CD4-positive, CD25-positive, alpha-beta regulatory T cell (primary cell): ENCODE results near the gene PDGFD. TPM values are rescaled to one million over a fixed set of nuclear protein-coding genes. Genes with fewer than 3 reads are reported as not detected.

Experiments used
- ATAC-seq, 2 donors: fragments of 150-1000 bp; cut with Tn5 transposase; one replicate each; pipeline ENCODE4 v1.10.0; 2021; ENCODE audit warnings: low read depth in 2 of 2, moderate number of reproducible peaks in 2 of 2, moderate library complexity in 1 of 2
- DNase-seq, 3 donors: peaks; one replicate each; pipeline versions ENCODE4 v3.0.0 to v3.0.0-alpha.2; 2012 to 2022; ENCODE audit warnings: mixed read lengths in 1 of 3
- H3K27ac ChIP-seq: one replicate; pipeline ENCODE4 v1.7.0; 2013; ENCODE audit warnings: mild to moderate bottlenecking, low read length; ENCODE audit not compliant: insufficient read depth, poor library complexity, severe bottlenecking
- H3K27me3 ChIP-seq: one replicate; pipeline ENCODE4 v1.7.0; 2013; ENCODE audit warnings: low read length; ENCODE audit not compliant: control insufficient read depth, insufficient read depth
- H3K36me3 ChIP-seq: one replicate; pipeline ENCODE4 v1.7.0; 2013; ENCODE audit warnings: mild to moderate bottlenecking, low read length, moderate library complexity; ENCODE audit not compliant: control insufficient read depth, insufficient read depth
- H3K4me1 ChIP-seq: 2 replicates; pipeline ENCODE4 v1.7.0; 2013; ENCODE audit warnings: mild to moderate bottlenecking, low read length; ENCODE audit not compliant: insufficient read depth, control insufficient read depth, poor library complexity, severe bottlenecking
- H3K4me3 ChIP-seq: one replicate; pipeline ENCODE4 v1.7.0; 2013; ENCODE audit warnings: low read depth, mild to moderate bottlenecking, low read length, moderate library complexity
- H3K9me3 ChIP-seq, 2 experiments: 1 replicate in 1 of 2; 2 replicates in 1 of 2; pipeline ENCODE4 v1.7.0; 2013; ENCODE audit warnings: low read length in 2 of 2, mild to moderate bottlenecking in 1 of 2, moderate library complexity in 1 of 2; ENCODE audit not compliant: control insufficient read depth in 2 of 2
- H3K27ac Mint-ChIP-seq, 3 donors: one replicate each; pipeline ENCODE4 v1.8.0; 2020 to 2022; ENCODE audit warnings: mild to moderate bottlenecking in 3 of 3, mixed read lengths in 3 of 3, moderate library complexity in 2 of 3
- H3K27me3 Mint-ChIP-seq: one replicate; pipeline ENCODE4 v1.8.0; 2022; ENCODE audit warnings: mild to moderate bottlenecking, mixed read lengths
- H3K36me3 Mint-ChIP-seq: one replicate; pipeline ENCODE4 v1.8.0; 2020; ENCODE audit warnings: mixed read lengths
- H3K4me1 Mint-ChIP-seq, 4 donors: one replicate each; pipeline ENCODE4 v1.8.0; 2020 to 2022; ENCODE audit warnings: mixed read lengths in 4 of 4, mild to moderate bottlenecking in 1 of 4
- H3K4me3 Mint-ChIP-seq, 4 donors: one replicate each; pipeline ENCODE4 v1.8.0; 2020 to 2022; ENCODE audit warnings: mild to moderate bottlenecking in 4 of 4, mixed read lengths in 4 of 4, moderate library complexity in 3 of 4
- H3K9me3 Mint-ChIP-seq, 7 donors: one replicate each; pipeline ENCODE4 v1.8.0; 2020 to 2022; ENCODE audit warnings: mixed read lengths in 7 of 7, mild to moderate bottlenecking in 3 of 7, moderate library complexity in 2 of 7
- polyA plus RNA-seq, 4 donors: library from polyadenylated mRNA; unstranded; fragments of 300-500 nt; fragmentation: Illumina TruSeq; gene quantifications; one replicate each; pipeline ENCODE4 v1.2.3, GENCODE V29; 2021
- total RNA-seq: library from RNA; stranded (reverse); gene quantifications from one replicate; pipeline ENCODE4 v1.2.3, GENCODE V29; 2022

PDGFD gene
- total and polyA plus RNA-seq, 5 donors from 2014 or later, result 0.05 TPM; not detected in 4

DNA sequence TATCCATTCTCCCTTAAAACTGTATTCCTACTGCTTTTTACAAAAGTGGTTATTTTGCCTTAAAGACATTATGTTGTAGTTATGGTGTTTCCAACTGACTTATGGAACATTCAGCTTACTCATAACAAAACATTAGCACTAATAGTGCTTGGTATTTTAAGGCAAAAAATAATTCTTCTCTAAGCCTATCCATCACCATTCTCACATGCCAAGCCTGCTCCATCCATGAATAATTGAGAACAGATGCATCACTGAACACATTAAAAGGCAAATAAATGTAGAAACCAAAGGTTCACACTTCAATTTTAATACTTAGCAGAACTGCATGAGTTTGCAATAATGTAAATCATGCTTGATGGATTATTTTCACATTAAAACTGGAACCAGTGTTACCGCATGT is 169.9 kb downstream of the PDGFD start:
- no peak overlapping the region for H3K4me3 Mint-ChIP-seq
- Histone ChIP-seq H3K4me3 (no peak overlapping the region), H3K4me1 (no peaks in the 10 kb centered on the region), H3K9me3 (no peaks in the 10 kb centered on the region), H3K27ac (no peak overlapping the region), H3K36me3 (no peaks in the 10 kb centered on the region), H3K27me3 (no peaks in the 10 kb centered on the region)
- peaks cover 0 to 2% (median 0%) of the 10 kb centered on the region in 7 donors for H3K9me3 Mint-ChIP-seq
- ATAC-seq (no peak), DNase-seq (no peak)
- H3K4me1 Mint-ChIP-seq, result no peaks in the 10 kb centered on the region
- peaks cover 4% of the 10 kb centered on the region for H3K27me3 Mint-ChIP-seq
- H3K36me3 Mint-ChIP-seq, result no peaks in the 10 kb centered on the region
- no peak overlapping the region for H3K27ac Mint-ChIP-seq

- H3K36me3 Mint-ChIP-seq, result no peaks in the 10 kb centered on the region
- Histone ChIP-seq H3K27me3 (no peaks in the 10 kb centered on the region), H3K27ac (no peak overlapping the region), H3K4me1 (no peaks in the 10 kb centered on the region), H3K9me3 (no peaks in the 10 kb centered on the region), H3K4me3 (no peak overlapping the region), H3K36me3 (no peaks in the 10 kb centered on the region)
- no peak overlapping the region for H3K4me3 Mint-ChIP-seq
- peaks cover 4% of the 10 kb centered on the region for H3K27me3 Mint-ChIP-seq
- H3K27ac Mint-ChIP-seq, result no peak overlapping the region
- H3K4me1 Mint-ChIP-seq, result no peaks in the 10 kb centered on the region
- peaks cover 0 to 2% (median 0%) of the 10 kb centered on the region in 7 donors for H3K9me3 Mint-ChIP-seq
- ATAC-seq, result no peak
- DNase-seq, result no peak
These were observed 170.4 kb downstream of the PDGFD start for GRCh38 chr11:103993507-103993906.

- peaks cover 0 to 3% (median 0%) of the 10 kb centered on the region in 7 donors for H3K9me3 Mint-ChIP-seq
- no peak overlapping the region for H3K27ac Mint-ChIP-seq
- no peak for DNase-seq
- no peaks in the 10 kb centered on the region for H3K36me3 Mint-ChIP-seq
- no peak overlapping the region for H3K27ac ChIP-seq
- peaks cover 2% of the 10 kb centered on the region for H3K27me3 Mint-ChIP-seq
- H3K27me3 ChIP-seq, result no peaks in the 10 kb centered on the region
- H3K9me3 ChIP-seq, result no peaks in the 10 kb centered on the region
- no peak overlapping the region for H3K4me3 ChIP-seq
- no peaks in the 10 kb centered on the region for H3K36me3 ChIP-seq
- no peaks in the 10 kb centered on the region for H3K4me1 Mint-ChIP-seq
- no peak for ATAC-seq
- no peaks in the 10 kb centered on the region for H3K4me1 ChIP-seq
- H3K4me3 Mint-ChIP-seq, result no peak overlapping the region
These were observed 175.4 kb downstream of the PDGFD start for GRCh38 chr11:103988595-103988969.

- peaks cover 0 to 3% (median 0%) of the 10 kb centered on the region in 7 donors for H3K9me3 Mint-ChIP-seq
- H3K4me3 ChIP-seq, result no peak overlapping the region
- no peaks in the 10 kb centered on the region for H3K36me3 ChIP-seq
- H3K27me3 Mint-ChIP-seq, result no peaks in the 10 kb centered on the region
- H3K4me1 ChIP-seq, result no peaks in the 10 kb centered on the region
- H3K27ac Mint-ChIP-seq, result no peak overlapping the region
- no peaks in the 10 kb centered on the region for H3K36me3 Mint-ChIP-seq
- no peak overlapping the region for H3K4me3 Mint-ChIP-seq
- no peak for DNase-seq
- no peaks in the 10 kb centered on the region for H3K9me3 ChIP-seq
- H3K27me3 ChIP-seq, result no peaks in the 10 kb centered on the region
- H3K27ac ChIP-seq, result no peak overlapping the region
- H3K4me1 Mint-ChIP-seq, result no peaks in the 10 kb centered on the region
- no peak for ATAC-seq
These were observed 176.0 kb downstream of the PDGFD start for GRCh38 chr11:103987629-103988594.

DNA sequence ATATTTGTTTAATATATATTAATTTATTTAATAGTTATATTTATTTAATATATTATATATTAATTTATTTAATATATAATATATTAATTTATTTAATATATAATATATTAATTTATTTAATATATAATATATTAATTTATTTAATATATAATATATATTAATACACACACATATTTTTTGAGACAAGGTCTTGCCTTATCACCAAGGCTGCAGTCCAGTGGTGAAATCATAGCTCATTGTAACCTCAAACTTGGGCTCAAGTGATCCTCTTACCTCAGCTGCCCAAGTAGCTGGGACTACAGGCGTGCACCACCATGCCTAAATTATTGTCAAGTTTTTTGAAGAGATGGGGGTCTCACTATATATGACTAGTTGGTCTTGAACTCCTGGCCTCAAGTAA is 178.9 kb downstream of the PDGFD start:
- Histone ChIP-seq H3K4me1 (no peaks in the 10 kb centered on the region), H3K4me3 (no peak overlapping the region), H3K36me3 (no peaks in the 10 kb centered on the region), H3K27ac (no peak overlapping the region), H3K9me3 (no peaks in the 10 kb centered on the region), H3K27me3 (no peaks in the 10 kb centered on the region)
- H3K4me3 Mint-ChIP-seq, result no peak overlapping the region
- H3K27me3 Mint-ChIP-seq, result no peaks in the 10 kb centered on the region
- H3K36me3 Mint-ChIP-seq, result no peaks in the 10 kb centered on the region
- peaks cover 0 to 3% (median 0%) of the 10 kb centered on the region in 7 donors for H3K9me3 Mint-ChIP-seq
- DNase-seq, result no peak
- no peak overlapping the region for H3K27ac Mint-ChIP-seq
- ATAC-seq, result no peak
- H3K4me1 Mint-ChIP-seq, result no peaks in the 10 kb centered on the region

- no peaks in the 10 kb centered on the region for H3K4me1 ChIP-seq
- Mint-ChIP-seq H3K36me3 (no peaks in the 10 kb centered on the region), H3K27ac (no peak overlapping the region), H3K27me3 (no peaks in the 10 kb centered on the region), H3K9me3 (peaks cover 0 to 7% (median 0%) of the 10 kb centered on the region in 7 donors), H3K4me3 (no peak overlapping the region), H3K4me1 (no peaks in the 10 kb centered on the region)
- no peaks in the 10 kb centered on the region for H3K27me3 ChIP-seq
- no peak for ATAC-seq
- H3K36me3 ChIP-seq, result no peaks in the 10 kb centered on the region
- no peaks in the 10 kb centered on the region for H3K9me3 ChIP-seq
- H3K4me3 ChIP-seq, result no peak overlapping the region
- H3K27ac ChIP-seq, result no peak overlapping the region
- no peak for DNase-seq
These were observed 183.8 kb downstream of the PDGFD start for GRCh38 chr11:103980108-103980507.

GRCh38 chr11:103978616-103979595 is 185.0 kb downstream of the PDGFD start:
- Mint-ChIP-seq H3K9me3 (peaks cover 0 to 6% (median 0%) of the 10 kb centered on the region in 7 donors), H3K4me1 (no peaks in the 10 kb centered on the region), H3K27ac (no peak overlapping the region), H3K27me3 (no peaks in the 10 kb centered on the region), H3K4me3 (no peak overlapping the region), H3K36me3 (no peaks in the 10 kb centered on the region)
- Histone ChIP-seq H3K27me3 (no peaks in the 10 kb centered on the region), H3K4me3 (no peak overlapping the region), H3K36me3 (no peaks in the 10 kb centered on the region), H3K4me1 (no peaks in the 10 kb centered on the region), H3K9me3 (no peaks in the 10 kb centered on the region), H3K27ac (no peak overlapping the region)
- ATAC-seq, result no peak
- DNase-seq, result no peak
